ENCODE measurements around the gene SLC25A42.

SLC25A42 gene

DNA sequence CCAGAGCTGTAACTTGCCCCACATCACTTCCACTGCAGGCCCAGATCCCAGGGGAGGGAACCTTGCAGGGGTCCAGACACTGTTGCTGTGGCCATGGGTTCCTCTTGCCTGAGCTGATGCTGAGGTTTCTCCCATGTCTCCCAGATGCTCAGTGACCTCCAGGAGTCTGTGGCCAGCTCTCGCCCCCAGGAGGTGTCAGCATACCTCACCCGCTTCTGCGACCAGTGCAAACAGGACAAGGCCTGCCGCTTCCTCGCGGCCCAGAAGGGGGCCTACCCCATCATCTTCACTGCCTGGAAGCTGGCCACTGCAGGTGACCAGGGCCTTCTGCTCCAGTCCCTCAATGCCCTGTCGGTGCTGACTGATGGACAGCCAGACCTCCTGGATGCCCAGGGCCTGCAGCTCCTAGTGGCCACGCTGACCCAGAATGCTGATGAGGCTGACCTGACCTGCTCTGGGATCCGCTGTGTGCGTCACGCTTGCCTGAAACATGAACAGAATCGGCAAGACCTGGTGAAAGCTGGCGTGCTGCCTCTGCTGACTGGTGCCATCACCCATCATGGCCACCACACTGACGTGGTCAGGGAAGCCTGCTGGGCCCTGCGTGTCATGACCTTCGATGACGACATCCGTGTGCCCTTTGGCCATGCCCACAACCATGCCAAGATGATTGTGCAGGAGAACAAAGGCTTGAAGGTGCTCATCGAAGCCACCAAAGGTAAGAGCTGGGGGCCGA lies 12.1 kb upstream of the SLC25A42 start:
- no peak for DNase-seq

DNA sequence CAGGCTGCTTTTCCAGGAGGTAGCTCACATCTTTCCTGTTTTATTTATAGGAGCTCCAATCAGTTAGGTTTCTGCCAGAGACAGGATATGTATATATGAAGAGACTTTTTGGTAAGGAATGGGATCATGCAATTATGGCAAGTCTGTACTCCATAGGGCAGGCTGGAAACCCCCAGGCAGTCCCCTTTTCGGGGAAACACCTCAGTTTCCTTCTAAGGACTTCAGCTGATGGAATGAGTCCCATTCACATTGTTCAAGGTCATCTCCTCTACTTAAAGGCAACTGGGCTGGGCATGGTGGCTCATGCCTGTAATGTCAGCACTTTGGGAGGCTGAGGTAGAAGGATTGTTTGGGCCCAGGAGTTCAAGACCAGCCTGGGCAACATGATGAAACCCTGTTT lies 10.9 kb upstream of the SLC25A42 start:
- no peak for DNase-seq

- peak; percentile 3 for DNase-seq
These were observed 10.1 kb upstream of the SLC25A42 start for GRCh38 chr19:19053508-19054314.

- DNase-seq: no peak
These were observed 9.4 kb upstream of the SLC25A42 start for GRCh38 chr19:19054315-19054938.

- DNase-seq: no peak
These were observed 8.8 kb upstream of the SLC25A42 start for GRCh38 chr19:19054939-19055440.

- DNase-seq: no peak
These were observed 8.1 kb upstream of the SLC25A42 start for GRCh38 chr19:19055701-19056100.

- no peak for DNase-seq
These were observed 7.0 kb upstream of the SLC25A42 start for GRCh38 chr19:19056636-19057275.

- DNase-seq: no peak
These were observed 6.5 kb upstream of the SLC25A42 start for GRCh38 chr19:19057317-19057716.

DNA sequence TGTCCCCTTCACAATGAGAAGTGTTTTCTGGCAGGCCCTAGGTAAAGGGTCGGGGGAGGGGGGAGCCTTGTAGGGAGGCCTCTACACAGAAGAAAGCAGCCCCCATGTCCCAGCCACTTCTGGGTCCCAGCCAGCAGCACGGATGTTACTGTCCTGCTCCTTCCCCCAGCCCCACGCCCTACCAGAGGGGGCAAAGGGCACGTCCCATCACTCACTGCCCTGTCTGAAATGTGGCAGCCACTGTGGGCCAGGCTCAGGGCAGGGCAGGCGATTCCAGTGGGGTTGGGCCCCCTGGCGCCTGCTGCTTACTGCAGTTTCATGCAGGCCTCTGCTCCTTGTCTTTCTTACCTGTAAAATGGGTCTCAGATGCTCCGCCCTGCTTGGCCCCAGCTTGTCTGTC lies 6.1 kb upstream of the SLC25A42 start:
- DNase-seq: no peak

- DNase-seq: no peak
These were observed 4.6 kb upstream of the SLC25A42 start for GRCh38 chr19:19059018-19059836.

DNA sequence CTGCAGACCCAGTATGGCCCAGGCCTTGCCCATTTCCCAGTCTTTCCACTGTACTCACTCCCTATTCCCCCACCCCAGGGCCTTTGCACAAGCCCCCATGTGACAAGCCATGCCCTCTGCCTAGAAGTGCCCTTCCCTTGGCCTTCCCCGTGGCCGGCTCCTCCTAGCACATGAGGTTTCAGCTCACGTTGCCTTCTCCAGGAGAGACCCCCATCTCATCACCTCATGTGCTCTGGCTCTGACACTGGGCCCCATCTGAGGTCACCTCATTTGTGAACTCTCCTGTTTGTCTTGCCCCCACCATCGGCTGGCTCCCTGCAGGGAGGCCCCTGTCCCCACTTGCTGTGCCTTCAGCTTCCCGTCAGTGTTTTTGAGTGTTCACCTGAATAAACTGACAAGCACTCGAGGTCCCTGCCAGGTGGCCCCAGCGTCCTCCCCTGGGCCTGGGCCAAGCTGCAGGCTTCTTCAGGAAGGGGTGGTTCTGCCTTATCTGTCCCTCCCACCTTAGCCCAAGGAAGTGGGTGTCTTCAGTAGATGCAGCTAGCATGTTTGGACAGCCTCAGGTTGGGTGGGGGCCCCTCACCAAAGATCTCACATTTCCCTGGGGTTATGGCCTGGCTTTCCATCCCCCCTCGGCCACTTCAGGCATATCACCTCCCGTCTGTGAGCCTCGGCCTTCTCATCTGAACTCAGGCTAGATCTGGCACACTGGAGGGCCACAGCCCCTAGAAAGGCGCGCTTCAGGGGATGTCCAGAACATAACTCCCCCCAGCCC lies 3.8 kb upstream of the SLC25A42 start:
- no peak for DNase-seq

GRCh38 chr19:19061506-19061905 lies 2.3 kb upstream of the SLC25A42 start:
- peak; percentile 20 for DNase-seq

GRCh38 chr19:19062454-19063182 lies 1.2 kb upstream of the SLC25A42 start:
- DNase-seq: no peak

- peak; percentile 46 for DNase-seq
These were observed 416 bp downstream of the SLC25A42 start for GRCh38 chr19:19064098-19064722.

GRCh38 chr19:19064811-19065745 lies 1.3 kb downstream of the SLC25A42 start:
- DNase-seq: no peak

DNA sequence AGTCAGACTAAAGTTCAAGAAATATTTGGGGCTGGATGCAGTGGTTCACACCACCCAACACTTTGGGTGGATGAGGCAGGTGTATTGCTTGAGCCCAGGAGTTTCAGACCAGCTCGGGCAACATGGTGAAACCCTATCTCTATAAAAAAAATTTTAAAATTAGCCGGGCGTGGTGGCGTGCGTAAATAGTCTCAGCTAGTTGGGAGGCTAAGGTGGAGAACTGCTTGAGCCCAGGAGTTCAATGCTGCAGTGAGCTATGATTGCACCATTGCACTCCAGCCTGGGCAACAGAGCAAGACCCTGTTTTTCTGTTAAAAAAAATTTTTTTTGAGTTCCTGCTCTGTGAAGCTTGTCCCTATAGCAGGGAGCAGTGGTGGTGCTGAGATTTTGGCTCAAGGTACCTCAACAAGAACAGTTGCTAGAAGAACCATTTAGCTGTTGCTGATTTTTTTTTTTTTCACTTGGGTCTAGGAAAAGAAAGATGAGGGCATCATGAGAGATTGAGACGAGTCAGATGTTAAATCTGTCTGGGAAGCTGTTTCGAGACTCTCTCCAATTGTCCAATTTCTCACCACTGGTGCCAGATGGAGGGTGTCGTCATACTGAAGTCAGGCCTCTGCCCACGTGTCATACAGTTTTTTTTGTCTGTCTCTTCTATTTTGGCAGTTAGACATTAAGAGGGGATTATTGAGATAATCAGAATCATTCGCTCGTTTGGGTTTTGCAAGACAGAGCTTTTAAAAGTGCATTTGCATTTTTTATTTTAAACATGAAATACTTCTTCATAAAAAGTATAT lies 3.7 kb downstream of the SLC25A42 start:
- no peak for DNase-seq

GRCh38 chr19:19068659-19069654 lies 5.2 kb downstream of the SLC25A42 start:
- DNase-seq: no peak

Measured in NCI-H1105 (cell line).